Ovary (tissue), 9 donors: ENCODE data around the gene FAM98B. TPM values are rescaled to one million over a fixed set of nuclear protein-coding genes. Genes with fewer than 3 reads are reported as not detected.

Experiments used
- DNase-seq, 5 donors: peaks; one replicate each; pipeline ENCODE4 v3.0.0-alpha.2; 2019 to 2020
- H3K27ac ChIP-seq, 2 donors: fragments of 200-600 bp; one replicate each; pipeline versions ENCODE4 v1.5.1 to v1.8.0; 2019 to 2022
- H3K27me3 ChIP-seq: fragments of 200-600 bp; one replicate; pipeline ENCODE4 v1.8.0; 2022
- H3K36me3 ChIP-seq: fragments of 200-600 bp; sonication (generic); one replicate; pipeline ENCODE4 v1.5.1; 2019
- H3K4me1 ChIP-seq: one replicate; pipeline ENCODE4 v1.8.1; 2013; ENCODE audit warnings: mild to moderate bottlenecking, moderate library complexity; ENCODE audit not compliant: insufficient read depth
- H3K4me3 ChIP-seq: fragments of 200-600 bp; sonication (generic); one replicate; pipeline ENCODE4 v1.5.1; 2017
- H3K9me3 ChIP-seq, 2 donors: fragments of 200-600 bp in 1 of 2; sonication (generic) in 1 of 2; one replicate each; pipeline versions ENCODE4 v1.5.1 to v1.8.1; 2013 to 2019; ENCODE audit warnings: mild to moderate bottlenecking in 1 of 2, moderate library complexity in 1 of 2
- CTCF ChIP-seq, 3 donors: fragments of 450-650 bp in 2 of 3; fragments of 200-600 bp in 1 of 3; IDR thresholded peaks; one replicate each; pipeline versions ENCODE4 v1.5.1 to v1.8.0; 2016 to 2022; ENCODE audit warnings: antibody characterized with exemption in 3 of 3, mild to moderate bottlenecking in 1 of 3
- EP300 ChIP-seq: sonication (generic); formaldehyde crosslinking; IDR thresholded peaks from one replicate; pipeline ENCODE4 v1.6.1; 2017; ENCODE audit warnings: antibody characterized with exemption
- POLR2A ChIP-seq: fragments of 450-650 bp; IDR thresholded peaks from one replicate; pipeline ENCODE4 v1.6.1; 2017; ENCODE audit warnings: antibody characterized with exemption, mild to moderate bottlenecking, moderate library complexity
- WGBS, 3 donors: extraction: QIAGEN DNeasy Blood & Tissue Kit in 1 of 3; methylation state at CpG; one replicate each; pipeline versions ENCODE4 v1.1.5 to v1.1.7; 2013 to 2017; 5-methylcytosine and 5-hydroxymethylcytosine counted together
- intact Hi-C, 4 donors: fragments of 100-400 bp; cut with DNase I; formaldehyde crosslinking; loops; one replicate each; pipeline versions ENCODE4 v1.11.0 to v1.15.1; 2022 to 2023
- polyA plus RNA-seq, 2 donors: library from polyadenylated mRNA; stranded (reverse); fragments of 200-250 nt in 1 of 2; fragments of 350-450 nt in 1 of 2; fragmentation: Illumina TruSeq in 1 of 2; extraction: RNeasy Lipid Tissue Mini Kit (QIAGEN cat#74804) in 1 of 2; gene quantifications; one replicate each; pipeline ENCODE4 v1.2.3, GENCODE V29; 2013 to 2014
- total RNA-seq, 7 donors: library from RNA; depleted of rRNA in 2 of 7; stranded (reverse); fragments of >200 nt in 2 of 7; fragmentation: NEBNext Ultra II Directional in 3 of 7; extraction: Animal tissue kit (Norgen Biotek cat#: 25700) in 3 of 7; gene quantifications; one replicate each; pipeline versions ENCODE4 v1.1.0 to v1.2.4, GENCODE V29; 2016 to 2023
- donor health status: DM: no; HTN: no; CAD: no; lungs with moderate emphysema.
- donor health status: DM: no; HTN: no; CAD: no.
- donor health status: Bipolar disorder and iron deficiency.
- donor health status: DM: yes; HTN: yes; CAD: no.
- donor health status: DM: no; HTN: no; CAD: no.
- donor health status: DM: yes; HTN: yes; CAD: no.

Gene FAM98B
- total and polyA plus RNA-seq, 9 donors: 9.4 to 35.3 (median 19.8) TPM

- no peak for TF ChIP-seq EP300
- no peak for TF ChIP-seq CTCF (IDR thresholded peaks at IDR 0.05)
- no peak for TF ChIP-seq POLR2A
- intact Hi-C loops: no loop called here
- Histone ChIP-seq H3K27ac (no peak overlapping the region), H3K4me3 (no peak overlapping the region), H3K9me3 (no peaks in the 10 kb centered on the region), H3K36me3 (no peaks in the 10 kb centered on the region), H3K27me3 (no peaks in the 10 kb centered on the region), H3K4me1 (no peaks in the 10 kb centered on the region)
- no peak for DNase-seq
- 59 to 82% (median 69%) methylated on average over 6 of the region's 6 CpGs for WGBS, 3 donors
These were observed 79.5 kb downstream of the FAM98B start for GRCh38 chr15:38533416-38533915.

- no peak for TF ChIP-seq POLR2A
- no peak for TF ChIP-seq EP300
- no peak for TF ChIP-seq CTCF (IDR thresholded peaks at IDR 0.05)
- intact Hi-C loops: no loop called here
These were observed 80.0 kb downstream of the FAM98B start for GRCh38 chr15:38533926-38534325.

GRCh38 chr15:38534691-38535090, 80.8 kb downstream of the FAM98B start:
- no peaks in the 10 kb centered on the region for H3K9me3 ChIP-seq
- no peaks in the 10 kb centered on the region for H3K4me1 ChIP-seq
- 82 to 84% (median 84%) methylated on average over 3 of the region's 3 CpGs for WGBS, 3 donors
- no peak overlapping the region for H3K4me3 ChIP-seq
- no peaks in the 10 kb centered on the region for H3K36me3 ChIP-seq
- H3K27ac ChIP-seq: no peak overlapping the region
- no peak for TF ChIP-seq CTCF (IDR thresholded peaks at IDR 0.05)
- TF ChIP-seq POLR2A: no peak
- TF ChIP-seq EP300: no peak
- H3K27me3 ChIP-seq: no peaks in the 10 kb centered on the region
- intact Hi-C loops: no loop called here
- no peak for DNase-seq

More at GRCh38 chr15:38533926-38534325, 80.0 kb downstream of the FAM98B start:
- Histone ChIP-seq H3K4me1 (no peaks in the 10 kb centered on the region), H3K27ac (no peak overlapping the region), H3K4me3 (no peak overlapping the region), H3K36me3 (no peaks in the 10 kb centered on the region), H3K27me3 (no peaks in the 10 kb centered on the region), H3K9me3 (no peaks in the 10 kb centered on the region)
- no peak for DNase-seq

- H3K36me3 ChIP-seq: no peaks in the 10 kb centered on the region
- H3K9me3 ChIP-seq: no peaks in the 10 kb centered on the region
- WGBS, 3 donors: 76 to 89% (median 76%) methylated on average over 8 of the region's 8 CpGs
- no peak overlapping the region for H3K27ac ChIP-seq
- no peaks in the 10 kb centered on the region for H3K27me3 ChIP-seq
- no peak for TF ChIP-seq POLR2A
- TF ChIP-seq EP300: no peak
- TF ChIP-seq CTCF (IDR thresholded peaks at IDR 0.05): no peak
- H3K4me3 ChIP-seq: no peak overlapping the region
- intact Hi-C loops: no loop called here
- DNase-seq: no peak
- no peaks in the 10 kb centered on the region for H3K4me1 ChIP-seq
These were observed 81.7 kb downstream of the FAM98B start for GRCh38 chr15:38535491-38536200.
